Endodermal cell (in vitro differentiated cells): ENCODE measurements around the gene BPHL. TPM values are rescaled to one million over a fixed set of nuclear protein-coding genes. Genes with fewer than 3 reads are reported as not detected.

Source experiments
- DNase-seq: peaks from one replicate; pipeline ENCODE4 v3.0.0-alpha.2; 2017
- H3K27ac ChIP-seq: 2 replicates; pipeline ENCODE4 v1.5.1; 2013; ENCODE audit warnings: mild to moderate bottlenecking, low read depth, low read length, moderate library complexity
- H3K27me3 ChIP-seq: 2 replicates; pipeline ENCODE4 v1.6.1; 2013; ENCODE audit warnings: mild to moderate bottlenecking, low read length, moderate library complexity; ENCODE audit not compliant: insufficient read depth, control insufficient read depth, poor library complexity, severe bottlenecking
- H3K36me3 ChIP-seq: 2 replicates; pipeline ENCODE4 v1.7.0; 2013; ENCODE audit warnings: mild to moderate bottlenecking, low read length, moderate library complexity; ENCODE audit not compliant: control insufficient read depth, insufficient read depth
- H3K4me1 ChIP-seq: one replicate; pipeline ENCODE4 v1.7.0; 2013; ENCODE audit warnings: low read length; ENCODE audit not compliant: control insufficient read depth, insufficient read depth
- H3K4me3 ChIP-seq: 2 replicates; pipeline ENCODE4 v1.5.1; 2013; ENCODE audit warnings: mild to moderate bottlenecking, low read length, moderate library complexity
- H3K9ac ChIP-seq: 2 replicates; pipeline ENCODE4 v1.6.1; 2013; ENCODE audit warnings: mild to moderate bottlenecking, low read length, moderate library complexity; ENCODE audit not compliant: poor library complexity, severe bottlenecking; ENCODE audit errors: extremely low read depth
- H3K9me3 ChIP-seq: 2 replicates; pipeline ENCODE4 v1.6.1; 2013; ENCODE audit warnings: mild to moderate bottlenecking, low read length, moderate library complexity; ENCODE audit not compliant: control insufficient read depth
- H3K27ac Mint-ChIP-seq: 2 replicates; pipeline ENCODE4 v1.8.0; 2020; ENCODE audit warnings: mixed read lengths
- H3K27me3 Mint-ChIP-seq: 2 replicates; pipeline ENCODE4 v1.8.0; 2021; ENCODE audit warnings: mild to moderate bottlenecking, mixed read lengths; ENCODE audit not compliant: insufficient read depth
- H3K36me3 Mint-ChIP-seq: 2 replicates; pipeline ENCODE4 v1.8.0; 2020; ENCODE audit warnings: low read depth, mixed read lengths
- H3K4me1 Mint-ChIP-seq: 2 replicates; pipeline ENCODE4 v1.8.0; 2020; ENCODE audit warnings: mixed read lengths
- H3K4me3 Mint-ChIP-seq: 2 replicates; pipeline ENCODE4 v1.8.0; 2020; ENCODE audit warnings: mild to moderate bottlenecking, moderate library complexity, mixed read lengths
- H3K9me3 Mint-ChIP-seq: 2 replicates; pipeline ENCODE4 v1.8.0; 2020; ENCODE audit warnings: mild to moderate bottlenecking, mixed read lengths
- CTCF ChIP-seq: fragments of 200-600 bp; sonication (generic); conservative IDR thresholded peaks from 2 replicates; pipeline ENCODE4 v1.5.0; 2021; ENCODE audit warnings: antibody characterized with exemption, mild to moderate bottlenecking
- WGBS, 2 experiments: methylation state at CpG; one replicate each; pipeline versions ENCODE4 v1.1.5 to v1.1.7; 2013; ENCODE audit warnings: missing lambda C conversion rate in 2 of 2, mixed read lengths in 1 of 2; ENCODE audit not compliant: insufficient coverage in 1 of 2, insufficient read length in 1 of 2; 5-methylcytosine and 5-hydroxymethylcytosine counted together
- long read RNA-seq, 4 experiments: library from polyadenylated mRNA in 2 of 4; library from RNA in 1 of 4; library from capped mRNA in 1 of 4; stranded (forward) in 3 of 4; unstranded in 1 of 4; transcript quantifications; one replicate each; pipeline ENCODE4 v2.0.0, GENCODE V29; 2020 to 2021; ENCODE audit warnings: inconsistent platforms in 1 of 4
- polyA plus RNA-seq, 2 experiments: library from polyadenylated mRNA; stranded (reverse); fragments of 50-300 nt; gene quantifications; one replicate each; pipeline ENCODE4 v1.2.3, GENCODE V29; 2013
- total RNA-seq, 2 donors: library from RNA; stranded (reverse); fragmentation: NEBNext Ultra II Directional in 1 of 2; extraction: Animal tissue kit (Norgen Biotek cat#: 25700) in 1 of 2; gene quantifications; 2 replicates in 1 of 2; 3 replicates in 1 of 2; pipeline ENCODE4 v1.2.1, GENCODE V29; 2021

Gene BPHL
- total RNA-seq = 10 to 100 TPM; 42.8 to 42.9 TPM
- polyA plus RNA-seq (2013, experiment 1 of 2) = 33.5 TPM
- 32.0 TPM for polyA plus RNA-seq (2013, experiment 2 of 2)
- long read RNA-seq, experiment 1, transcript BPHL-203 (7 exons, 1,928 nt) = major isoform, 15 of 22 reads
- long read RNA-seq, experiment 1, partial matches to known transcripts = 0 of 22 reads
- long read RNA-seq, experiment 1, other reads (novel, unspliced or antisense) = 6 of 22 reads
- long read RNA-seq, experiment 2, transcript BPHL-203 (7 exons, 1,928 nt) = major isoform, 42 of 52 reads
- long read RNA-seq, experiment 2, partial matches to known transcripts = 4 of 52 reads
- long read RNA-seq, experiment 2, other reads (novel, unspliced or antisense) = 6 of 52 reads
- long read RNA-seq, experiment 3, transcript BPHL-203 (7 exons, 1,928 nt) = major isoform, 112 of 158 reads
- long read RNA-seq, experiment 3, transcript BPHL-205 (8 exons, 1,563 nt) = minor isoform, 13 of 158 reads
- long read RNA-seq, experiment 3, partial matches to known transcripts = 3 of 158 reads
- long read RNA-seq, experiment 3, other reads (novel, unspliced or antisense) = 20 of 158 reads
- long read RNA-seq, experiment 4, transcript BPHL-203 (7 exons, 1,928 nt) = major isoform, 46 of 60 reads
- long read RNA-seq, experiment 4, partial matches to known transcripts = 4 of 60 reads
- long read RNA-seq, experiment 4, other reads (novel, unspliced or antisense) = 8 of 60 reads

DNA sequence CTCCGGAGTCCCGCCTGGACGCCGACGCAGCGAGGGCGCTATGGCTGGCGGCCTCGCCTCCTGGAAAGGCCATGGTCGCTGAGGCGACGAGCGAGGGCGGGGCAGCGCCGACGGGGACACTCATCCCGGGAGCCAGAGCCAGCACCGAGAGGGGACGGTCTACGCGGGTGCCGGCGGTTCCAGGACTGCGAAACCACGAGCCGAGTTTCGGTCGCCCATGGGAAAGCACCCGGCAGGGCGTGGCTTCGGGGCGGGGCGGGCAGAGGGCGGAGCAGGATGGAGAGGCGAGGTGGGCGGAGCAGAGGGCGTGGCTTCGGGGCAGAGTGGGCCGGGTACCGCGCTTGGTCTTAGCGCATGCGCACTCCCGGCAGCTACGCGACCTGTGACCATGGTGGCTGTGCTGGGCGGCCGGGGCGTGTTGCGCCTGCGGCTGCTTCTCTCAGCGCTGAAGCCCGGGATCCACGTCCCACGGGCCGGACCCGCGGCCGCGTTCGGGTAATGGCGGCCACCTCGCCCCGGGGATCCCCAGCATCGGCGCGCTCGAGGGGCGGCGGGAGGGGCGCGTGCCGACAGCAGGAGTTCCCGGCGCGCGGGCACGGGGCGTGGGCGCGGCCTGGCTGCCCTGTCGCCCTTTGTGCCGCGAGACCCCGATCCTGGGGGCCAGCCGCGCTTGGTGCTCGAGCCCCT lies at the start of gene BPHL:
Gene BPHL, plus strand, starts transcription at position 359 of the 687 bp plus-strand sequence. Its CDS starts 30 bp downstream, at position 389.
- Mint-ChIP-seq H3K36me3 (peaks cover 5% of the 10 kb centered on the region), H3K4me3 (peak within 1 kb of the TSS; percentile 81), H3K9me3 (no peaks in the 10 kb centered on the region), H3K4me1 (peaks cover 14% of the 10 kb centered on the region), H3K27ac (peak within 1 kb of the TSS; percentile 92), H3K27me3 (no peaks in the 10 kb centered on the region)
- Histone ChIP-seq H3K4me1 (no peaks in the 10 kb centered on the region), H3K27ac (peak within 1 kb of the TSS; percentile 97), H3K9me3 (no peaks in the 10 kb centered on the region), H3K9ac (peak within 1 kb of the TSS; percentile 56), H3K27me3 (no peaks in the 10 kb centered on the region), H3K4me3 (peak within 1 kb of the TSS; percentile 98), H3K36me3 (peaks cover 13% of the 10 kb centered on the region)
- WGBS, 2 experiments = 0 to 1% methylated on average over 49 to 89 of the region's 89 CpGs
- peak; percentile 99 for DNase-seq
- no peak for TF ChIP-seq CTCF

- Histone ChIP-seq H3K36me3 (peaks cover 5% of the 10 kb centered on the region), H3K27ac (no peak overlapping the region), H3K4me1 (no peaks in the 10 kb centered on the region), H3K27me3 (no peaks in the 10 kb centered on the region), H3K9ac (no peak overlapping the region), H3K9me3 (peaks cover 9% of the 10 kb centered on the region), H3K4me3 (no peak overlapping the region)
- peaks cover 11% of the 10 kb centered on the region for H3K9me3 Mint-ChIP-seq
- WGBS, 2 experiments = 88 to 93% methylated on average over 2 of the region's 2 CpGs
- H3K36me3 Mint-ChIP-seq = peaks cover 26% of the 10 kb centered on the region
- no peak for DNase-seq
- H3K4me1 Mint-ChIP-seq = peaks cover 13% of the 10 kb centered on the region
- no peak overlapping the region for H3K27ac Mint-ChIP-seq
- no peak overlapping the region for H3K4me3 Mint-ChIP-seq
- H3K27me3 Mint-ChIP-seq = peaks cover 3% of the 10 kb centered on the region
- TF ChIP-seq CTCF = no peak
Measured at GRCh38 chr6:3071568-3071967, 46.9 kb upstream of the BPHL start.

DNA sequence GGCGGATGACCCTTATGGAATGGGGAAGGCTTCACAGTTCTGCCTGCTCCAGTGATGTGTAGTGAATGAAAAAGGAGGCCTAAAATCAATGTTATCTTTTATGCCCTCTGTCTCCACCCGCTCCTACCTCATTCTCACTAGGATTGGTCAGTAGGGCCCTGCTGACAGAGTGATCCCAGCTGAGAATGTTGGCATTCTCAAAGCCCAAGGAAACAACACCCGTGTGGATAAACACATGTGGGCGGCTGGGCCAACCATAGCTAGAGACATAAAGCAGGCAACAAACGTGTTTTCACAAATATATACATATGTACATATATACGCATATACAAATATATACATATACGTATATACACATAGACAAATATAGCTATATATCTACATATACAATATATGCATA lies 45.7 kb upstream of the BPHL start:
- Mint-ChIP-seq H3K4me3 (no peak overlapping the region), H3K27ac (no peak overlapping the region), H3K4me1 (peaks cover 13% of the 10 kb centered on the region), H3K27me3 (no peaks in the 10 kb centered on the region), H3K9me3 (peaks cover under 1% of the 10 kb centered on the region), H3K36me3 (peaks cover 31% of the 10 kb centered on the region)
- TF ChIP-seq CTCF = no peak
- no peak overlapping the region for H3K4me3 ChIP-seq
- DNase-seq = no peak
- no peaks in the 10 kb centered on the region for H3K27me3 ChIP-seq
- peaks cover 16% of the 10 kb centered on the region for H3K36me3 ChIP-seq
- no peaks in the 10 kb centered on the region for H3K9me3 ChIP-seq
- no peaks in the 10 kb centered on the region for H3K4me1 ChIP-seq
- no peak overlapping the region for H3K9ac ChIP-seq
- H3K27ac ChIP-seq = no peak overlapping the region
- 94 to 95% methylated on average over 2 to 5 of the region's 7 CpGs for WGBS, 2 experiments
